T-helper 2 cell treated with Interferon-gamma antibody and Interleukin-4, amounts not matched to agents 5 μg/mL and 100 μg/mL, for 36 hours (primary cell): Measurements from ENCODE around the gene ESD.

ENCODE experiments used
- DNase-seq: peaks from one replicate; pipeline ENCODE4 v3.0.0; 2021; ENCODE audit warnings: low spot score
- H3K27ac Mint-ChIP-seq: one replicate; pipeline ENCODE4 v1.8.0; 2021; ENCODE audit warnings: mild to moderate bottlenecking, mixed read lengths
- H3K27me3 Mint-ChIP-seq: one replicate; pipeline ENCODE4 v1.8.0; 2021; ENCODE audit warnings: low read depth, mixed read lengths
- H3K36me3 Mint-ChIP-seq: one replicate; pipeline ENCODE4 v1.8.0; 2021; ENCODE audit warnings: low read depth, mixed read lengths
- H3K4me1 Mint-ChIP-seq: one replicate; pipeline ENCODE4 v1.8.0; 2021; ENCODE audit warnings: low read depth, mixed read lengths
- H3K4me3 Mint-ChIP-seq: one replicate; pipeline ENCODE4 v1.8.0; 2022; ENCODE audit warnings: mild to moderate bottlenecking, moderate library complexity, mixed read lengths
- H3K9me3 Mint-ChIP-seq: one replicate; pipeline ENCODE4 v1.8.0; 2021; ENCODE audit warnings: mixed read lengths

Gene ESD

GRCh38 chr13:46749951-46750350 lies 47.0 kb downstream of the ESD start:
- Mint-ChIP-seq H3K27me3 (no peaks in the 10 kb centered on the region), H3K9me3 (no peaks in the 10 kb centered on the region), H3K36me3 (peaks cover 60% of the 10 kb centered on the region), H3K4me1 (peaks cover 31% of the 10 kb centered on the region), H3K27ac (no peak overlapping the region), H3K4me3 (no peak overlapping the region)
- DNase-seq: no peak

GRCh38 chr13:46748300-46748699 lies 48.7 kb downstream of the ESD start:
- DNase-seq: no peak
- Mint-ChIP-seq H3K4me3 (no peak overlapping the region), H3K27me3 (no peaks in the 10 kb centered on the region), H3K27ac (no peak overlapping the region), H3K36me3 (peaks cover 49% of the 10 kb centered on the region), H3K4me1 (peaks cover 22% of the 10 kb centered on the region), H3K9me3 (no peaks in the 10 kb centered on the region)

- Mint-ChIP-seq H3K36me3 (peaks cover 47% of the 10 kb centered on the region), H3K27ac (no peak overlapping the region)
Observed at GRCh38 chr13:46747031-46747820, 49.7 kb downstream of the ESD start.

GRCh38 chr13:46745706-46746105 lies 51.3 kb downstream of the ESD start:
- no peak overlapping the region for H3K4me3 Mint-ChIP-seq

More at GRCh38 chr13:46747031-46747820, 49.7 kb downstream of the ESD start:
- Mint-ChIP-seq H3K4me1 (peaks cover 17% of the 10 kb centered on the region), H3K9me3 (no peaks in the 10 kb centered on the region), H3K27me3 (no peaks in the 10 kb centered on the region), H3K4me3 (no peak overlapping the region)
- DNase-seq: no peak

GRCh38 chr13:46745062-46745461 lies 51.9 kb downstream of the ESD start:
- no peak overlapping the region for H3K27ac Mint-ChIP-seq
- no peaks in the 10 kb centered on the region for H3K9me3 Mint-ChIP-seq
- DNase-seq: no peak
- H3K4me1 Mint-ChIP-seq: peaks cover 4% of the 10 kb centered on the region
- peaks cover 36% of the 10 kb centered on the region for H3K36me3 Mint-ChIP-seq
- H3K4me3 Mint-ChIP-seq: no peak overlapping the region
- no peaks in the 10 kb centered on the region for H3K27me3 Mint-ChIP-seq

More at GRCh38 chr13:46745706-46746105, 51.3 kb downstream of the ESD start:
- DNase-seq: no peak
- H3K36me3 Mint-ChIP-seq: peaks cover 40% of the 10 kb centered on the region
- peaks cover 6% of the 10 kb centered on the region for H3K4me1 Mint-ChIP-seq
- H3K27ac Mint-ChIP-seq: no peak overlapping the region
- no peaks in the 10 kb centered on the region for H3K27me3 Mint-ChIP-seq
- H3K9me3 Mint-ChIP-seq: no peaks in the 10 kb centered on the region

- peaks cover 25% of the 10 kb centered on the region for H3K36me3 Mint-ChIP-seq
- H3K27me3 Mint-ChIP-seq: no peaks in the 10 kb centered on the region
- DNase-seq: no peak
- H3K9me3 Mint-ChIP-seq: no peaks in the 10 kb centered on the region
- H3K4me1 Mint-ChIP-seq: no peaks in the 10 kb centered on the region
- H3K27ac Mint-ChIP-seq: no peak overlapping the region
- no peak overlapping the region for H3K4me3 Mint-ChIP-seq
Observed at GRCh38 chr13:46743191-46743590, 53.8 kb downstream of the ESD start.

GRCh38 chr13:46739447-46740098 lies 57.4 kb downstream of the ESD start:
- H3K36me3 Mint-ChIP-seq: peaks cover 14% of the 10 kb centered on the region
- no peaks in the 10 kb centered on the region for H3K9me3 Mint-ChIP-seq
- DNase-seq: no peak
- no peaks in the 10 kb centered on the region for H3K27me3 Mint-ChIP-seq
- no peak overlapping the region for H3K27ac Mint-ChIP-seq
- no peak overlapping the region for H3K4me3 Mint-ChIP-seq
- no peaks in the 10 kb centered on the region for H3K4me1 Mint-ChIP-seq

GRCh38 chr13:46738766-46739165 lies 58.2 kb downstream of the ESD start:
- no peaks in the 10 kb centered on the region for H3K4me1 Mint-ChIP-seq
- no peak for DNase-seq
- H3K27me3 Mint-ChIP-seq: no peaks in the 10 kb centered on the region
- peaks cover 14% of the 10 kb centered on the region for H3K36me3 Mint-ChIP-seq
- H3K27ac Mint-ChIP-seq: no peak overlapping the region
- no peak overlapping the region for H3K4me3 Mint-ChIP-seq
- no peaks in the 10 kb centered on the region for H3K9me3 Mint-ChIP-seq

GRCh38 chr13:46738055-46738454 lies 58.9 kb downstream of the ESD start:
- H3K4me1 Mint-ChIP-seq: no peaks in the 10 kb centered on the region
- no peak for DNase-seq
- H3K27ac Mint-ChIP-seq: no peak overlapping the region
- H3K36me3 Mint-ChIP-seq: peaks cover 14% of the 10 kb centered on the region
- H3K9me3 Mint-ChIP-seq: no peaks in the 10 kb centered on the region
- H3K4me3 Mint-ChIP-seq: no peak overlapping the region
- no peaks in the 10 kb centered on the region for H3K27me3 Mint-ChIP-seq

- Mint-ChIP-seq H3K9me3 (no peaks in the 10 kb centered on the region), H3K36me3 (peaks cover 18% of the 10 kb centered on the region), H3K27me3 (no peaks in the 10 kb centered on the region), H3K4me1 (no peaks in the 10 kb centered on the region), H3K4me3 (no peak overlapping the region), H3K27ac (no peak overlapping the region)
- DNase-seq: no peak
Observed at GRCh38 chr13:46736541-46737310, 60.2 kb downstream of the ESD start.

GRCh38 chr13:46735425-46735824 lies 61.5 kb downstream of the ESD start:
- Mint-ChIP-seq H3K4me1 (no peaks in the 10 kb centered on the region), H3K36me3 (peaks cover 21% of the 10 kb centered on the region), H3K27me3 (no peaks in the 10 kb centered on the region), H3K9me3 (no peaks in the 10 kb centered on the region), H3K4me3 (no peak overlapping the region), H3K27ac (no peak overlapping the region)
- no peak for DNase-seq

GRCh38 chr13:46731535-46731934 lies 65.4 kb downstream of the ESD start:
- no peak overlapping the region for H3K27ac Mint-ChIP-seq
- H3K27me3 Mint-ChIP-seq: no peaks in the 10 kb centered on the region
- H3K4me3 Mint-ChIP-seq: no peak overlapping the region
- H3K4me1 Mint-ChIP-seq: no peaks in the 10 kb centered on the region
- peaks cover 37% of the 10 kb centered on the region for H3K36me3 Mint-ChIP-seq
- H3K9me3 Mint-ChIP-seq: no peaks in the 10 kb centered on the region
- no peak for DNase-seq

GRCh38 chr13:46728777-46729176 lies 68.2 kb downstream of the ESD start:
- DNase-seq: peak; percentile 15
- Mint-ChIP-seq H3K4me1 (peaks cover 5% of the 10 kb centered on the region), H3K9me3 (no peaks in the 10 kb centered on the region), H3K27me3 (no peaks in the 10 kb centered on the region), H3K36me3 (peaks cover 42% of the 10 kb centered on the region), H3K27ac (no peak overlapping the region), H3K4me3 (no peak overlapping the region)

- Mint-ChIP-seq H3K4me3 (no peak overlapping the region), H3K36me3 (peaks cover 41% of the 10 kb centered on the region), H3K4me1 (peaks cover 5% of the 10 kb centered on the region), H3K27me3 (no peaks in the 10 kb centered on the region), H3K27ac (no peak overlapping the region), H3K9me3 (no peaks in the 10 kb centered on the region)
- no peak for DNase-seq
Observed at GRCh38 chr13:46726347-46726746, 70.6 kb downstream of the ESD start.
